Activated CD8-positive, alpha-beta T cell treated with anti-CD3 and anti-CD28 coated beads for 36 hours (primary cell): ENCODE measurements around the gene PLSCR5. TPM values are rescaled to one million over a fixed set of nuclear protein-coding genes. Genes with fewer than 3 reads are reported as not detected.

Experiments used
- ATAC-seq: fragments of 200-7000 bp; cut with Tn5 transposase; one replicate; pipeline ENCODE4 v1.10.0; 2021; ENCODE audit warnings: mild to moderate bottlenecking, moderate library complexity
- CTCF ChIA-PET: fragments of 350-600 bp; sonication (Branson Sonifier 250); formaldehyde crosslinking; loops from one replicate; lab custom pipeline; 2021; ENCODE audit warnings: antibody characterized with exemption; lab: Charles Lee
- POLR2A ChIA-PET: fragments of 350-600 bp; sonication (Branson Sonifier 250); formaldehyde crosslinking; loops from one replicate; lab custom pipeline; 2021; ENCODE audit warnings: antibody characterized with exemption; lab: Charles Lee
- DNase-seq: peaks from one replicate; pipeline ENCODE4 v3.0.0-alpha.2; 2020
- H3K27ac Mint-ChIP-seq: one replicate; pipeline ENCODE4 v1.8.0; 2021; ENCODE audit warnings: mild to moderate bottlenecking, mixed read lengths
- H3K27me3 Mint-ChIP-seq: one replicate; pipeline ENCODE4 v1.8.0; 2021; ENCODE audit warnings: mixed read lengths
- H3K36me3 Mint-ChIP-seq: one replicate; pipeline ENCODE4 v1.8.0; 2021; ENCODE audit warnings: low read depth, mixed read lengths
- H3K4me1 Mint-ChIP-seq: one replicate; pipeline ENCODE4 v1.8.0; 2021; ENCODE audit warnings: low read depth, mixed read lengths
- H3K4me3 Mint-ChIP-seq: one replicate; pipeline ENCODE4 v1.8.0; 2021; ENCODE audit warnings: mild to moderate bottlenecking, moderate library complexity, mixed read lengths
- H3K9me3 Mint-ChIP-seq: one replicate; pipeline ENCODE4 v1.8.0; 2021; ENCODE audit warnings: mixed read lengths
- CTCF ChIP-seq: fragments of 200-600 bp; IDR thresholded peaks from one replicate; pipeline ENCODE4 v1.8.0; 2022; ENCODE audit warnings: antibody characterized with exemption, mild to moderate bottlenecking
- intact Hi-C: fragments of 100-400 bp; cut with micrococcal nuclease; formaldehyde crosslinking; loops from one replicate; pipeline ENCODE4 v1.10.0; 2022
- total RNA-seq, 2 experiments: library from RNA; stranded (reverse); gene quantifications; one replicate each; pipeline ENCODE4 v1.2.3, GENCODE V29; 2021

The PLSCR5 gene
- total RNA-seq, 2 experiments from 2014 or later, result not detected

- CTCF ChIA-PET, result interaction anchor here (0.9 to 1.7 kb wide), 5 partner anchors 22 to 75 kb away, joined by 3 to 5 read pairs (median 3); partner anchors contain the start of gene PLSCR2
- TF ChIP-seq CTCF, result no peak
Observed at GRCh38 chr3:146544002-146544928, 60.9 kb downstream of the PLSCR5 start, which contains the start of gene PLSCR1. Gene PLSCR1 (minus strand): TSS chr3:146544607. CDS start chr3:146536552, 8,055 bp downstream.

GRCh38 chr3:146543461-146544001 lies 61.6 kb downstream of the PLSCR5 start:
- intact Hi-C loops, result loop anchor here (5.0 kb wide), 1 partner anchor 41 kb away; no protein-coding TSS in a partner anchor
- H3K36me3 Mint-ChIP-seq, result peaks cover 19% of the 10 kb centered on the region
- ATAC-seq (no peak), DNase-seq (no peak)
- CTCF ChIA-PET, result interaction anchor here (0.9 to 1.7 kb wide), 5 partner anchors 23 to 74 kb away, joined by 3 to 5 read pairs (median 3); partner anchors contain the start of gene PLSCR2
- H3K27ac Mint-ChIP-seq, result peak overlapping the region; percentile 90
- H3K4me3 Mint-ChIP-seq, result peak overlapping the region; percentile 87
- H3K4me1 Mint-ChIP-seq, result peaks cover 59% of the 10 kb centered on the region
- H3K27me3 Mint-ChIP-seq, result no peaks in the 10 kb centered on the region
- POLR2A ChIA-PET, result interaction anchor here (0.9 to 1.4 kb wide), 5 partner anchors 11 to 73 kb away, joined by 3 to 4 read pairs (median 4); no protein-coding TSS in a partner anchor
- no peak for TF ChIP-seq CTCF
- H3K9me3 Mint-ChIP-seq, result no peaks in the 10 kb centered on the region

More at GRCh38 chr3:146544002-146544928, 60.9 kb downstream of the PLSCR5 start, which contains the start of gene PLSCR1:
- Mint-ChIP-seq H3K4me3 (peak within 1 kb of the TSS; percentile 87), H3K36me3 (peaks cover 16% of the 10 kb centered on the region), H3K27me3 (no peaks in the 10 kb centered on the region), H3K27ac (peak within 1 kb of the TSS; percentile 90), H3K4me1 (peaks cover 56% of the 10 kb centered on the region), H3K9me3 (no peaks in the 10 kb centered on the region)
- intact Hi-C loops, result loop anchor here (5.0 kb wide), 1 partner anchor 42 kb away; no protein-coding TSS in a partner anchor
- ATAC-seq (peak; percentile 86), DNase-seq (peak; percentile 89)
- POLR2A ChIA-PET, result interaction anchor here (0.9 to 1.4 kb wide), 8 partner anchors 10 to 74 kb away, joined by 3 to 5 read pairs (median 4); no protein-coding TSS in a partner anchor

GRCh38 chr3:146542978-146543377 lies 62.2 kb downstream of the PLSCR5 start:
- Mint-ChIP-seq H3K4me1 (peaks cover 59% of the 10 kb centered on the region), H3K27ac (peak overlapping the region; percentile 90), H3K27me3 (no peaks in the 10 kb centered on the region), H3K9me3 (no peaks in the 10 kb centered on the region), H3K4me3 (peak overlapping the region; percentile 87), H3K36me3 (peaks cover 20% of the 10 kb centered on the region)
- TF ChIP-seq CTCF, result no peak
- ChIA-PET CTCF (interaction anchor here (1.0 to 1.7 kb wide), 4 partner anchors 23 to 73 kb away, joined by 3 to 5 read pairs (median 4); partner anchors contain the start of gene PLSCR2), POLR2A (interaction anchor here (0.9 to 1.4 kb wide), 4 partner anchors 12 to 73 kb away, joined by 3 to 4 read pairs (median 4); no protein-coding TSS in a partner anchor)
- ATAC-seq, result no peak
- DNase-seq, result no peak
- intact Hi-C loops, result loop anchor here (5.0 kb wide), 1 partner anchor 41 kb away; no protein-coding TSS in a partner anchor

- no peak for TF ChIP-seq CTCF
- ATAC-seq (no peak), DNase-seq (peak; percentile 19)
- H3K36me3 Mint-ChIP-seq, result peaks cover 24% of the 10 kb centered on the region
- H3K27ac Mint-ChIP-seq, result peak overlapping the region; percentile 17
- peak overlapping the region; percentile 87 for H3K4me3 Mint-ChIP-seq
- CTCF ChIA-PET, result no interaction called here
- intact Hi-C loops, result loop anchor here (5.0 kb wide), 1 partner anchor 40 kb away; no protein-coding TSS in a partner anchor
- POLR2A ChIA-PET, result no interaction called here
- no peaks in the 10 kb centered on the region for H3K9me3 Mint-ChIP-seq
- peaks cover 55% of the 10 kb centered on the region for H3K4me1 Mint-ChIP-seq
- H3K27me3 Mint-ChIP-seq, result no peaks in the 10 kb centered on the region
Observed at GRCh38 chr3:146542179-146542578, 63.0 kb downstream of the PLSCR5 start.
